GM18519 (cell line): ENCODE results near the gene THEMIS.
"Not testable (repeated sequence)": the region's sequence is repeated elsewhere in the genome, so short reads cannot be mapped to it uniquely, and the experiment has no call there.

Experiments
- ATAC-seq: cut with Tn5 transposase; IDR thresholded peaks from one replicate; pipeline ENCODE4 v1.9.1; 2021; ENCODE audit warnings: mild to moderate bottlenecking, moderate library complexity; ENCODE audit not compliant: unreplicated experiment, low FRiP score

The THEMIS gene

GRCh38 chr6:127918506-127919427 lies 17.9 kb upstream of the THEMIS start:
- ATAC-seq, result no peak

- no peak for ATAC-seq
Measured at GRCh38 chr6:127917766-127918165, 16.9 kb upstream of the THEMIS start.

- ATAC-seq, result no peak
Measured at GRCh38 chr6:127914240-127914639, 13.4 kb upstream of the THEMIS start.

- ATAC-seq, result no peak
Measured at GRCh38 chr6:127912914-127913313, 12.1 kb upstream of the THEMIS start.

GRCh38 chr6:127907960-127908640 lies 7.2 kb upstream of the THEMIS start:
- ATAC-seq, result peak; percentile 45

GRCh38 chr6:127904160-127904559 lies 3.3 kb upstream of the THEMIS start:
- ATAC-seq, result no peak

GRCh38 chr6:127902933-127903332 lies 2.1 kb upstream of the THEMIS start:
- ATAC-seq, result no peak

- ATAC-seq, result no peak
Measured at GRCh38 chr6:127897484-127897883, 3.4 kb downstream of the THEMIS start.

- ATAC-seq, result no peak
Measured at GRCh38 chr6:127894051-127894450, 6.8 kb downstream of the THEMIS start.

GRCh38 chr6:127893541-127893940 lies 7.3 kb downstream of the THEMIS start:
- no peak for ATAC-seq

GRCh38 chr6:127891731-127892326 lies 9.0 kb downstream of the THEMIS start:
- no peak for ATAC-seq

- ATAC-seq, result no peak
Measured at GRCh38 chr6:127886603-127887002, 14.3 kb downstream of the THEMIS start.

GRCh38 chr6:127884134-127884533 lies 16.7 kb downstream of the THEMIS start:
- ATAC-seq, result no peak

GRCh38 chr6:127881949-127882348 lies 18.9 kb downstream of the THEMIS start:
- ATAC-seq, result not testable (repeated sequence)

GRCh38 chr6:127880429-127880828 lies 20.4 kb downstream of the THEMIS start:
- no peak for ATAC-seq

GRCh38 chr6:127879685-127880084 lies 21.2 kb downstream of the THEMIS start:
- no peak for ATAC-seq

GRCh38 chr6:127878115-127878514 lies 22.7 kb downstream of the THEMIS start:
- ATAC-seq, result no peak

GRCh38 chr6:127877231-127877630 lies 23.6 kb downstream of the THEMIS start:
- no peak for ATAC-seq

- ATAC-seq, result no peak
Measured at GRCh38 chr6:127869772-127870404, 31.0 kb downstream of the THEMIS start.

- no peak for ATAC-seq
Measured at GRCh38 chr6:127869183-127869582, 31.7 kb downstream of the THEMIS start.

GRCh38 chr6:127868338-127868737 lies 32.5 kb downstream of the THEMIS start:
- no peak for ATAC-seq
